OCI-LY3 (cell line): Measurements from ENCODE around the gene APBB1.

ENCODE experiments used
- CTCF ChIP-seq: fragments of 200-600, 300-600 bp; sonication (generic); IDR thresholded peaks from 2 replicates; pipeline ENCODE4 v1.5.1; 2014; ENCODE audit warnings: antibody characterized with exemption, low read length, low read depth
- EZH2phosphoT487 ChIP-seq: fragments of 200-600 bp; shearing (Covaris generic); IDR thresholded peaks from 2 replicates; pipeline ENCODE4 v1.6.1; 2018; ENCODE audit warnings: antibody characterized with exemption, mixed run types, low read depth

- TF ChIP-seq CTCF, result no peak
- no peak for TF ChIP-seq EZH2phosphoT487
These were observed 64.0 kb downstream of the APBB1 start for GRCh38 chr11:6354651-6355485.
